DOHH2 (cell line): Measurements from ENCODE around the gene PDE4B.

Source experiments
- H3F3A ChIP-seq: fragments of 200-600 bp; sonication (generic), shearing (Covaris generic); 2 replicates; pipeline ENCODE4 v1.6.0; 2016; ENCODE audit warnings: antibody characterized with exemption, mild to moderate bottlenecking; ENCODE audit not compliant: control insufficient read depth, insufficient read depth
- H3K27ac ChIP-seq: fragments of 200-600 bp; sonication (generic); 2 replicates; pipeline ENCODE4 v1.5.1; 2014; ENCODE audit warnings: low read depth, mild to moderate bottlenecking, low read length, moderate library complexity
- H3K27me3 ChIP-seq: fragments of 200-600 bp; sonication (generic); 2 replicates; pipeline ENCODE4 v1.6.1; 2014; ENCODE audit warnings: mild to moderate bottlenecking, low read length, mixed read lengths; ENCODE audit not compliant: control insufficient read depth
- H3K36me3 ChIP-seq: fragments of 200-600 bp; sonication (generic); 2 replicates; pipeline ENCODE4 v1.6.1; 2014; ENCODE audit warnings: mild to moderate bottlenecking, low read length, moderate library complexity, mixed read lengths; ENCODE audit not compliant: control insufficient read depth
- H3K4me1 ChIP-seq: fragments of 200-600 bp; sonication (generic); 2 replicates; pipeline ENCODE4 v1.6.1; 2014; ENCODE audit warnings: mild to moderate bottlenecking, low read length, mixed read lengths; ENCODE audit not compliant: control insufficient read depth
- H3K4me2 ChIP-seq: fragments of 200-600 bp; sonication (generic); 2 replicates; pipeline ENCODE4 v1.6.0; 2014; ENCODE audit warnings: mild to moderate bottlenecking, low read length, moderate library complexity
- H3K4me3 ChIP-seq: fragments of 200-600 bp; sonication (generic); 2 replicates; pipeline ENCODE4 v1.5.1; 2014; ENCODE audit warnings: mild to moderate bottlenecking, low read length, mixed read lengths
- H3K79me2 ChIP-seq: fragments of 200-600 bp; sonication (generic); 2 replicates; pipeline ENCODE4 v1.6.1; 2014; ENCODE audit warnings: mild to moderate bottlenecking, low read length, mixed read lengths; ENCODE audit not compliant: control insufficient read depth
- H3K9me2 ChIP-seq: fragments of 200-600 bp; sonication (generic); replicated peaks from 2 replicates; pipeline ENCODE4 v1.6.1; 2014; ENCODE audit warnings: mild to moderate bottlenecking, low read length, mixed read lengths; ENCODE audit not compliant: control insufficient read depth
- H3K9me3 ChIP-seq: fragments of 200-600 bp; sonication (generic); 2 replicates; pipeline ENCODE4 v1.6.1; 2014; ENCODE audit warnings: antibody characterized with exemption, low read length, mixed read lengths; ENCODE audit not compliant: control insufficient read depth, insufficient read depth
- H4K20me1 ChIP-seq: fragments of 200-600 bp; sonication (generic); 2 replicates; pipeline ENCODE4 v1.6.0; 2014; ENCODE audit warnings: low read depth, mild to moderate bottlenecking, antibody characterized with exemption, low read length, moderate library complexity; ENCODE audit not compliant: control insufficient read depth, insufficient read depth
- EZH2phosphoT487 ChIP-seq: fragments of 200-600 bp; sonication (generic); IDR thresholded peaks from 2 replicates; pipeline ENCODE4 v1.6.1; 2017; ENCODE audit warnings: borderline replicate concordance, mild to moderate bottlenecking, antibody characterized with exemption, low read length, moderate library complexity, mixed read lengths
- TF ChIP-seq, protein P1 (sequence below): fragments of 200-600 bp; sonication (generic); IDR thresholded peaks from one replicate; pipeline ENCODE4 v1.5.1; 2014; ENCODE audit warnings: antibody characterized with exemption, mild to moderate bottlenecking, low read depth, low read length; ENCODE audit not compliant: poor library complexity, severe bottlenecking

The PDE4B gene

DNA sequence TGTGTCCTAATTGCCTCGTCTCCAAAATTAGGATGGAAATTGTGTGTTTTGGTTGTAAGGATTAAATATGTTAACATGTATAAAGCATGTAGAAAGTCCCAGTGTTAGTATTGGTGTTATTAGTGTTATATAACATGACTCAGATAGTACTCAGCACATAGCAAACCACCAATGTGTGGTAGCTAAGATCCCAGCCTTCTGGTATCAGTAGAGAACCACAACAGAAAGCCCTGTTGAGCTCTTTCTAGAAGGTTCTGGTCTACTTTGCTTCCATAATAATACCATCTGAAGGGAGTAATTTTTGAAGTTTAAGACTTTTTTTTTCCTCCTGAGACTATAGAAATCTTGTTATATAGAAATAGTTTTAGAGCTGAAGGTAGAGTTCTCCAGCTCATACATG, 481.9 kb downstream of the PDE4B start:
- H3F3A ChIP-seq, result no peaks in the 10 kb centered on the region
- TF ChIP-seq, protein P1, sequence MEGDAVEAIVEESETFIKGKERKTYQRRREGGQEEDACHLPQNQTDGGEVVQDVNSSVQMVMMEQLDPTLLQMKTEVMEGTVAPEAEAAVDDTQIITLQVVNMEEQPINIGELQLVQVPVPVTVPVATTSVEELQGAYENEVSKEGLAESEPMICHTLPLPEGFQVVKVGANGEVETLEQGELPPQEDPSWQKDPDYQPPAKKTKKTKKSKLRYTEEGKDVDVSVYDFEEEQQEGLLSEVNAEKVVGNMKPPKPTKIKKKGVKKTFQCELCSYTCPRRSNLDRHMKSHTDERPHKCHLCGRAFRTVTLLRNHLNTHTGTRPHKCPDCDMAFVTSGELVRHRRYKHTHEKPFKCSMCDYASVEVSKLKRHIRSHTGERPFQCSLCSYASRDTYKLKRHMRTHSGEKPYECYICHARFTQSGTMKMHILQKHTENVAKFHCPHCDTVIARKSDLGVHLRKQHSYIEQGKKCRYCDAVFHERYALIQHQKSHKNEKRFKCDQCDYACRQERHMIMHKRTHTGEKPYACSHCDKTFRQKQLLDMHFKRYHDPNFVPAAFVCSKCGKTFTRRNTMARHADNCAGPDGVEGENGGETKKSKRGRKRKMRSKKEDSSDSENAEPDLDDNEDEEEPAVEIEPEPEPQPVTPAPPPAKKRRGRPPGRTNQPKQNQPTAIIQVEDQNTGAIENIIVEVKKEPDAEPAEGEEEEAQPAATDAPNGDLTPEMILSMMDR, result no peak
- TF ChIP-seq EZH2phosphoT487, result no peak
- peaks cover 43% of the 10 kb centered on the region for H3K4me1 ChIP-seq
- no peaks in the 10 kb centered on the region for H3K27me3 ChIP-seq
- H3K9me3 ChIP-seq, result no peaks in the 10 kb centered on the region
- H3K4me3 ChIP-seq, result no peak overlapping the region
- H3K9me2 ChIP-seq, result no peaks in the 10 kb centered on the region
- no peak overlapping the region for H3K27ac ChIP-seq
- no peaks in the 10 kb centered on the region for H3K79me2 ChIP-seq
- no peaks in the 10 kb centered on the region for H3K36me3 ChIP-seq
- no peaks in the 10 kb centered on the region for H4K20me1 ChIP-seq
- H3K4me2 ChIP-seq, result no peak overlapping the region

DNA sequence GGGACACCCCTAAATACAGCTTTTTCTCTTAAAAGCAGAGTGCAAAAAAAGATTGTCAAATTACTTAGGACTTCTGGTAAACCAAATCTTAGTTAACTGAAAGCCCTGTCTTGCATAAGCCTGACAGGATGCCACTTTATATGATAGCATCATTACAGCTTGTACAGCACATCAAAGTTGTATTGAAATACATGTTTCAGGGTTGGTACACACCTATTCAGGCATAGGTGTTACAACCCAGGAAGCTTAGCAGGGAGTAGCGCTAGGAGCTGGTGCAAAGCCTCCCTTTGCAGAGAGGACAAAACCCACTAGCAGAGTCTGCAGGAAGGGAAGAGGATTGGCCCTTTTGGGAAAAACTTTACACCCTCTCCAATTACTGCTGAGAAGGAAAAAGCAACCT, 482.4 kb downstream of the PDE4B start:
- Histone ChIP-seq H3K4me2 (no peak overlapping the region), H3F3A (no peaks in the 10 kb centered on the region), H4K20me1 (no peaks in the 10 kb centered on the region), H3K27me3 (no peaks in the 10 kb centered on the region), H3K27ac (no peak overlapping the region), H3K9me2 (no peaks in the 10 kb centered on the region), H3K4me1 (peaks cover 43% of the 10 kb centered on the region), H3K79me2 (no peaks in the 10 kb centered on the region), H3K9me3 (no peaks in the 10 kb centered on the region), H3K36me3 (no peaks in the 10 kb centered on the region), H3K4me3 (no peak overlapping the region)
- TF ChIP-seq, protein P1, result no peak
- TF ChIP-seq EZH2phosphoT487, result no peak

DNA sequence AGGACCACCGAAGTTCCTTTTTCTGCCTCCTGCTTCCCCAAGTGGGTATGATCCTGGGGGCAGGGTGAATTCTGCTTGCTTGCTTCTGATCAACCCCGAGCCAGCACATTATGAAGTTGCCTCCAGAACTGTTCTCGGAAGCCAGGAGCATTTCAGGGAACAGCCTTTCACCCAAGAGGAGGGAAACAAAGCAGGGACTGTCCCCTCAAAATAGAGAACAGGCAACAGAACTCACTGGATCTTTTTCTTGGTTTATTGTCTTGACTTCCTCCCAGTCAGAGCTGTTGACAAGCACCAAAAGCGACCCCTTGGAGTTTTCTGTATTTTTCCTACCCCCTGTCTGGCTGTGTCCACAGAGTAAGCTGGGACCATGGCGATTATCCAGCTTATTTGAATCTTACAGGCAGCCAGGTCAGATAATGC, 482.9 kb downstream of the PDE4B start:
- Histone ChIP-seq H3K9me2 (no peaks in the 10 kb centered on the region), H3K9me3 (no peaks in the 10 kb centered on the region), H3K4me2 (no peak overlapping the region), H3K27ac (no peak overlapping the region), H3F3A (no peaks in the 10 kb centered on the region), H3K79me2 (no peaks in the 10 kb centered on the region), H3K4me3 (no peak overlapping the region), H3K36me3 (no peaks in the 10 kb centered on the region), H4K20me1 (no peaks in the 10 kb centered on the region), H3K4me1 (peaks cover 43% of the 10 kb centered on the region), H3K27me3 (no peaks in the 10 kb centered on the region)
- no peak for TF ChIP-seq EZH2phosphoT487
- TF ChIP-seq, protein P1, result no peak

DNA sequence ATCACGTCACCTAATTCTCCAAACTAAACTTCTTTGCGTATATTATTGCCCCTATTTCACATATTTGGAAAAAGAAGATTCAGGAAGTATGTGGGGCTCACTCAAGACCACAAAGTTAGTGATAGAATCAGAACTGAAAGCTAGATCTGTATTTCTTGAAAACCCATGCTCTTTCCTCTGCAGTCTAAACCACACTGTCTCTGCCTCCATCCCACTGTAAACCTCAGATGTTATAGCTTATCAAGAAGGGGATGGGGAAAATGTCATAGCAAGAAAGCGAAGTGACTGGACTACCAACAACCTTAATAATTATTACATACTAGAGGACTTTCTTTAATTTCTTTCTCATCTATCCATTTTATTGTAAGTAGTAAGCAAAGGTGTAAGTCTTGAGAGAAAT, 483.5 kb downstream of the PDE4B start:
- Histone ChIP-seq H4K20me1 (no peaks in the 10 kb centered on the region), H3K79me2 (no peaks in the 10 kb centered on the region), H3K9me3 (no peaks in the 10 kb centered on the region), H3K27me3 (no peaks in the 10 kb centered on the region), H3K4me3 (no peak overlapping the region), H3F3A (no peaks in the 10 kb centered on the region), H3K9me2 (no peaks in the 10 kb centered on the region), H3K4me1 (peaks cover 38% of the 10 kb centered on the region), H3K4me2 (no peak overlapping the region), H3K36me3 (no peaks in the 10 kb centered on the region), H3K27ac (no peak overlapping the region)
- TF ChIP-seq EZH2phosphoT487, result no peak
- TF ChIP-seq, protein P1, result no peak
